HG03432 (cell line): Measurements from ENCODE around the gene TNFAIP2.

Experiments used
- ATAC-seq: cut with Tn5 transposase; IDR thresholded peaks from one replicate; pipeline ENCODE4 v1.9.1; 2021; ENCODE audit warnings: mild to moderate bottlenecking, moderate library complexity; ENCODE audit not compliant: unreplicated experiment

TNFAIP2 gene

GRCh38 chr14:103121846-103122584 lies 1.2 kb upstream of the TNFAIP2 start:
- ATAC-seq, result no peak

DNA sequence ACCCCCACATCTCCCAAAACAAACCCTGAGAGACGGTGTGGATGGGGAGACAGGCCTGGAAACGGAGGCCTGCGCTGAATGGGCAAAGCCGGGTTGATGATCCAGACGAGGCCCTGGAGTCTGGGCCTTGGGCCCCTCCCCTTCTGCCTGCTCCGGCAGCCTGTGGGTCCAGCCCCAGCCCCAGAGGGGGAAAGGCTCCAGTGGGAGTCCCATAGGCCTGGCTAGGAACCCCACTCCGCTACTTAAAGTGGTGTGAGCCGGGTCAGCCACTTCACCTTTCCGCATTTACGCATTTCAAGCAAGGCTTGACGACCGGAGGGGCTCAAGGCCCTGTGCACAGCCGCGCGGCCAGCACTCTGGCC lies 695 bp upstream of the TNFAIP2 start:
- ATAC-seq, result no peak

- no peak for ATAC-seq
Measured at GRCh38 chr14:103123634-103124500, 606 bp downstream of the TNFAIP2 start.

DNA sequence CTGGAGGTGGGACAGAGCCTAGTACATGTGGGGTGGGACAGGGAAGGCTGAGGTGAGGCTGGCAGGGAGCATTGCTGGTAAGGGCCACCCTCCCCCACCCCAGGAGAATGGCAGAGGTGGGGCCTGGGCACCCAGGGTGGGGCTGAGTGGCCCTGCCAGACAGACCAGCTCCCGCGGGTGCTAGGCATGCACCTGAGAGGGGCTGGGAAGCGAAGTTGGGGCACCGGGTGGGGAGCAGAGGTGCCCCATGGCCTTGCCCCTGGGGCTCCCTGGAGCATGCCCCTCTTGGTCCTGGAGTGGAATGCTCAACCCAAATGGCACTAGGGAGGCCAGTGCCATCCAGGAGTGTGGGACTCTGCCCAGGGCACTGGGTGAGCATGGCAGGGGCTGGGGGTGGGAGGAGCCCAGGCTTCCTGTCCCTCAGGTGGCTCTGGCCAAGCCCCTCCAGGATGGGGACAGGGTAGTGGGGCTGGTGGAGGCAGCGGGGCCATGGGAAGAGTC lies 1.3 kb downstream of the TNFAIP2 start:
- no peak for ATAC-seq

DNA sequence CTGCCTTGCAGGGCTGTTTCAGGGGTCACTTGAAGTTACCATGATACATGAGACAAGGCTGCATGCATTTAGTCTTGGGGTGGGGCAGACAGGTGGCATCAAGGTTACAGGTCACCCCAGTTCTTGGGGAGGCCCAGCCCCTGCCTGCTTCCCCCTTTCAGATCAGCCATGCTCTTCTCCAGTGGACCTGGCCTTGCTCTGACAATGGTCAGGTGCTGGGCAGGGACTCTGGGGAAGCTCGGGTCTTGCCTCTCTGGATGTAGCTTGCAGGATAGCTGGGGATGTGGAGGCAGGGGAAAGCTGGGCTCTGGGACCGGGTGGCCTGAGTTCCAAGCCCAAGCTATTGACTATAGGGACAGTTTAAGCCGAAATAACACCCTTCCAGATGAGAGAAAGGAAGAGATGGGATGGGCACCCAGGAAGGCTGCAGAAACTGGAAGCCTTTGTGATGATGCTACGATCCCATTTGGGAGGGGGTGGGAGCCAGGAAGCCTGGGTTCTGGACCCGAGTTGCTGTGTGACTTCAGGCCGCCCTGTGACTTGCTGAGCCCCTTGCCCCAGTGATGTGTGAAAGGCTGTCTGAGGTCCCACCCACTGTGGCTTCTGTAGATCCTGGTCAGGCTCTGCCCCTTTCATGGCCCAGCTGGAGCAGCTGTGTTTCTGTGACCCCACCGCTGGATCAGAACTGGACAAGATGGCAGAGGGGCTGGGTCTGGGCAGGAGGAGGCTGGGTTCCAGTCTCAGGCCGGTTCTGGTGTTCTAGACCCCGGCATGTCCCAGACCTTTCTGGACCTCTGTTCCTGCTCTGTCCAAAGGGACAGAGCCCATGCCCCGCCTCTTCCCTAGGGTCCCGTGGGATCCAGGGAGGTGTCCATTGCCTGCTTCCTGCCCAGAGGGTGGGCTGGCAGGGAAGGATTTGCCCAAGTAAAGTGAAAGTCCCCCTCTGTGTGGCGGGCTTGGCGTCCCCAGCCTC lies 2.1 kb downstream of the TNFAIP2 start:
- no peak for ATAC-seq

DNA sequence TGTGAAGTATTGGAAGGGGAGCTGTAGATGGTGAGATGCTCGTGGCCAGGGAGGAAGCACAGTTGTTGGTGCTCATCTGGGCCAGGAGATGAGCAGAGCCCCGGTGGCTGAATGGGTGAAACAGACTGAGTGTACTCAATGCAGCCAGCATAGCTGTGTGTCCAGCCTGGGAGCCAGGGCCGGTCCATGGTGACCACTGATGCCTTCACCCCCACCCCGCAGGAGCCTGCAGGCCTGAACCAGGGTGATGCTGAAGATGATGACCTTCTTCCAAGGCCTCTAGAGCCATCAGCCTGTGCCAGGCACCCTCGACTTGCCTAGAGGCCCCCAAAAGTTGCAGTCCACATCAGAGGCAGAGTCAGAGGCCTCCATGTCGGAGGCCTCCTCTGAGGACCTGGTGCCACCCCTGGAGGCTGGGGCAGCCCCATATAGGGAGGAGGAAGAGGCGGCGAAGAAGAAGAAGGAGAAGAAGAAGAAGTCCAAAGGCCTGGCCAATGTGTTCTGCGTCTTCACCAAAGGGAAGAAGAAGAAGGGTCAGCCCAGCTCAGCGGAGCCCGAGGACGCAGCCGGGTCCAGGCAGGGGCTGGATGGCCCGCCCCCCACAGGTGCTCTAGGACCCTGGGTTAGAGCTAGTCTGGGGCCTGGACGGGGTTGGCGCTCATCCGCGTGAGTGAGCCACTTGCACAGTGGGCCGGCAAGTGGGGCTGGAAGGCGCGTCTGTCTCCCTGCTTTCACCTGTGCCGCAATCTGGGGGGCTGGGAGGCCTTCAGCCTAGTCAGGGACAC lies 3.0 kb downstream of the TNFAIP2 start:
- no peak for ATAC-seq

GRCh38 chr14:103126873-103127304 lies 3.6 kb downstream of the TNFAIP2 start:
- ATAC-seq, result no peak

- ATAC-seq, result no peak
Measured at GRCh38 chr14:103127356-103127755, 4.1 kb downstream of the TNFAIP2 start.

- ATAC-seq, result no peak
Measured at GRCh38 chr14:103127861-103128598, 4.8 kb downstream of the TNFAIP2 start.

GRCh38 chr14:103128631-103129300 lies 5.5 kb downstream of the TNFAIP2 start:
- ATAC-seq, result no peak

DNA sequence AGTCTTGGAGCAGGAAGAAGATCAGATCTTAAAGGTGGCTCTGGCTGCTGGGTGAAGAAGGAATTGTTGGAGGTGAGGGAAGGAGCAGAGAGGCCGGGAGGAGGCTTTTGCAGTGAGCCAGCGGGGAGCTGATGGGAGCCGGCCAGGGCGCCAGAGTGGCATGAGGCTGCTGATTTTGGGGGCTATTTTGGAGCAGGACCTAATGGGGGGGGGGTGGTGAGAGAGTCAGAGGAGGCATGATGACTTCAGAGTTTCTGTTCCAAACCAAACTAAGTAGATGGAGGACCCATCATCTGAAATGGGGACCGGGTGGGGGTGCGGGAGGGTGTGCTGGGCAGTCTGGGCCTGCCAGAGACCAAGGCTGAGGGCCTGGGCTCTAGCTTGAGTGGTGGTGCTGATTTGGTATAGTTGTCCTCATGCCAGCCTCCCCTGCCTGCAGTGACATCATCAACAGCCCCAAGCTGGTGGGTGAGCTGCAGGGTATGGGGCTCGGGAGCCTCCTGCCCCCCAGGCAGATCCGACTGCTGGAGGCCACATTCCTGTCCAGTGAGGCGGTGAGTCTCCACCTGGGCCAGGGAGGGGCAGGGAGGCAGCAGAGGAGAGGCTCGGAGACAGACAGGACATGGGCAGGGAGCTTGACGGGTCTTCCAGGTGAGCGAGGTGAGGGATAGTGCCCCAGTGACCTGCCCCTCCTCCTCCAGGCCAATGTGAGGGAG lies 6.2 kb downstream of the TNFAIP2 start:
- ATAC-seq, result no peak

DNA sequence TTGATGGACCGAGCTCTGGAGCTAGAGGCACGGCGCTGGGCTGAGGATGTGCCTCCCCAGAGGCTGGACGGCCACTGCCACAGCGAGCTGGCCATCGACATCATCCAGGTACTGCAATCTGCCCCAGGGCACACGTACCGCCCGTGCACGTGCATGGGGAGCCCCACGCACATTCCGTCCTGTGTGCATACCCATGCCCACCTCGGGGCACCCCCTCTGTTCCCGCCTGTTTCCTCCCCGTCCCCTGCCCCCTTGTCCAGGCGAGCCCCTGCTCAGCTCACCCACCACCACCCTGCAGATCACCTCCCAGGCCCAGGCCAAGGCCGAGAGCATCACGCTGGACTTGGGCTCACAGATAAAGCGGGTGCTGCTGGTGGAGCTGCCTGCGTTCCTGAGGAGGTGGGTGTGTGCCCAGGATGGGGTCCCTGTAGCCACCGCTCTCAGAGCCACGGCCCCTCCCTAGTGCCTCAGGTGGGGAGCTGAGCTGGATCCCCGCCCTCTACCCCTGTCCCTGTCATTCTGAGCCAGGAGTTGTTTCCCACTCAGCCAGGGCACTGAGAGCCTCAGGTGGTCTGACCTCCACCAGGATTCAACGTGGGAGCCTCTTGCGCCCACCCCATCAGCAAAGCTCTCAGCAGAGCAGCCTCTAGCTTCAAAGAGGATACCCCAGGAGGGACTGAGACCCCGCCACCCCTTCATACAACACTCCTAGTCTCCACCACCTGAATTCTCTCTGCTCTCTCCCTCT lies 6.9 kb downstream of the TNFAIP2 start:
- no peak for ATAC-seq

GRCh38 chr14:103130965-103131364 lies 7.7 kb downstream of the TNFAIP2 start:
- no peak for ATAC-seq

DNA sequence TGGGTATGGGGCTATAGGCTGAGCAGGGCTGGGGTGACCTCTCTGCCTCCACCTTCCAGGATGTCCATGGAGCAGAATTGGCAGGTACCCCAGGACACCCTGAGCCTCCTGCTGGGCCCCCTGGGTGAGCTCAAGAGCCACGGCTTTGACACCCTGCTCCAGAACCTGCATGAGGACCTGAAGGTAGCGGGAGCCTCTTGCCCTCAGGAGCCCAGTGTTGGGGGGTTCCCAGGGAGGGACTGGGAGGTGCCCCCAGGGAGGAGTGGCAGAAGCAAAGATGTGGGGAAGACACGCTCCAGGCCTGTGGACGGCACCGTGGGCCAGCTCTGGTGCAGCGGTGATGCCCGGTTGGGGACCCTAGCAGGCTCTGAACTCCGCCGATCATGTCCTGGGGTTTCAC lies 8.3 kb downstream of the TNFAIP2 start:
- no peak for ATAC-seq

- no peak for ATAC-seq
Measured at GRCh38 chr14:103132381-103133209, 9.3 kb downstream of the TNFAIP2 start.
